Mucosa of descending colon (tissue), 3 donors: ENCODE results near the gene TLE4. TPM values are rescaled to one million over a fixed set of nuclear protein-coding genes. Genes with fewer than 3 reads are reported as not detected.

Experiments
- ATAC-seq: fragments of 200-7000 bp; cut with Tn5 transposase; one replicate; pipeline ENCODE4 v1.9.1; 2020; ENCODE audit warnings: mild to moderate bottlenecking, moderate library complexity
- DNase-seq, 3 donors: peaks; one replicate each; pipeline ENCODE4 v3.0.0-alpha.2; 2020
- H3K36me3 ChIP-seq: fragments of 200-600 bp; one replicate; pipeline ENCODE4 v1.8.0; 2021; ENCODE audit warnings: low read depth, mild to moderate bottlenecking
- H3K4me1 ChIP-seq: fragments of 200-600 bp; one replicate; pipeline ENCODE4 v1.8.0; 2021; ENCODE audit warnings: low read depth, mild to moderate bottlenecking
- H3K4me3 ChIP-seq: fragments of 200-600 bp; one replicate; pipeline ENCODE4 v1.8.0; 2021; ENCODE audit warnings: mild to moderate bottlenecking
- H3K9me3 ChIP-seq: fragments of 200-600 bp; one replicate; pipeline ENCODE4 v1.8.0; 2021; ENCODE audit warnings: mild to moderate bottlenecking
- intact Hi-C, 2 donors: fragments of 100-400 bp; cut with DNase I in 1 of 2; cut with micrococcal nuclease in 1 of 2; formaldehyde crosslinking; loops; one replicate each; pipeline versions ENCODE4 v1.11.0 to v1.11.1; 2022; cut with DNase I, micrococcal nuclease
- total RNA-seq, 3 donors: library from RNA; stranded (reverse); fragmentation: NEBNext Ultra II Directional in 2 of 3; extraction: Animal tissue kit (Norgen Biotek cat#: 25700) in 2 of 3; gene quantifications; one replicate each; pipeline versions ENCODE4 v1.2.1 to v1.2.4, GENCODE V29; 2021 to 2023
- TF ChIP-seq, protein P1 (sequence below): fragments of 200-600 bp; IDR thresholded peaks from one replicate; pipeline ENCODE4 v1.8.0; 2022; ENCODE audit warnings: antibody characterized with exemption, mild to moderate bottlenecking
- donor health status: DM: no; HTN: no; CAD: no; lungs with moderate emphysema.
- donor health status: DM: no; HTN: no; CAD: no.
- donor health status: DM: no; HTN: yes; CAD: no.

TLE4 gene
- total RNA-seq, 3 donors from 2014 or later = 23.9 to 38.4 (median 29.8) TPM

DNA sequence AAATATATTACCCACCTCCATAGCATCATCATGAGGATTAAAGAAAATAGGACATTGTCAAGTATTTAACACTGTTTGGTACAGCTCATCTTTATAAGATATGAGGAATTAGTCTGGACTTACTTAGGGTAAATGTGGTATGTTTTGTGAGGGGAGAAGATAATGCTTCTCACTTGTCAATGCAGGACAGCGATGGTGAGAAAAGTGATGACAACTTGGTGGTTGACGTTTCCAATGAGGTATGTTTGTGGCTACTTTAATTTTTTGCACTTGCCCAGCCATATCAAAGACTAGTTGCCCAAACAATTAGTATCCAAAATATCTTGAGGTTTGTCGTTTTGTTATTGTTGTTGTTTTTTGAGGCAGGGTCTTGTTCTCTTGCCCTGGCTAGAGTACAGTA is 133.9 kb downstream of the TLE4 start:
- Histone ChIP-seq H3K4me1 (no peaks in the 10 kb centered on the region), H3K4me3 (no peak overlapping the region), H3K9me3 (no peaks in the 10 kb centered on the region), H3K36me3 (no peaks in the 10 kb centered on the region)
- TF ChIP-seq, protein P1, sequence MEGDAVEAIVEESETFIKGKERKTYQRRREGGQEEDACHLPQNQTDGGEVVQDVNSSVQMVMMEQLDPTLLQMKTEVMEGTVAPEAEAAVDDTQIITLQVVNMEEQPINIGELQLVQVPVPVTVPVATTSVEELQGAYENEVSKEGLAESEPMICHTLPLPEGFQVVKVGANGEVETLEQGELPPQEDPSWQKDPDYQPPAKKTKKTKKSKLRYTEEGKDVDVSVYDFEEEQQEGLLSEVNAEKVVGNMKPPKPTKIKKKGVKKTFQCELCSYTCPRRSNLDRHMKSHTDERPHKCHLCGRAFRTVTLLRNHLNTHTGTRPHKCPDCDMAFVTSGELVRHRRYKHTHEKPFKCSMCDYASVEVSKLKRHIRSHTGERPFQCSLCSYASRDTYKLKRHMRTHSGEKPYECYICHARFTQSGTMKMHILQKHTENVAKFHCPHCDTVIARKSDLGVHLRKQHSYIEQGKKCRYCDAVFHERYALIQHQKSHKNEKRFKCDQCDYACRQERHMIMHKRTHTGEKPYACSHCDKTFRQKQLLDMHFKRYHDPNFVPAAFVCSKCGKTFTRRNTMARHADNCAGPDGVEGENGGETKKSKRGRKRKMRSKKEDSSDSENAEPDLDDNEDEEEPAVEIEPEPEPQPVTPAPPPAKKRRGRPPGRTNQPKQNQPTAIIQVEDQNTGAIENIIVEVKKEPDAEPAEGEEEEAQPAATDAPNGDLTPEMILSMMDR = no peak
- intact Hi-C loops = no loop called here
- DNase-seq (no peak), ATAC-seq (no peak)

DNA sequence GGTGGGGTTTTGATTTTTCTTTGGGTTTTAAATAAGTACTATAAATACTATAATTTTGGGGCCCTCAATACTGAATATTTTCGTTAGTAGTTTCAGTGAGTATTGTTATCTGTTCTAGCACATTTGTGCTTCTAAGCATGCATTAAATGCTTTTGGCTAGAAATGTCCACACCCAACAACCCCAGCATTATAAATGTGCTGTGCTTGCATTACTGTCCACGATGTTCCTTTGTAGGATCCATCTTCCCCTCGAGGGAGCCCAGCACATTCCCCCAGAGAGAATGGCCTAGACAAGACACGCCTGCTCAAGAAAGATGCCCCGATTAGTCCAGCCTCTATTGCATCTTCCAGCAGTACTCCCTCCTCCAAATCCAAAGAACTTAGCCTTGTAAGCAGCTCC is 134.7 kb downstream of the TLE4 start:
- Histone ChIP-seq H3K4me3 (no peak overlapping the region), H3K4me1 (no peaks in the 10 kb centered on the region), H3K36me3 (no peaks in the 10 kb centered on the region), H3K9me3 (no peaks in the 10 kb centered on the region)
- ATAC-seq (no peak), DNase-seq (no peak)
- intact Hi-C loops = no loop called here
- TF ChIP-seq, protein P1 = no peak

DNA sequence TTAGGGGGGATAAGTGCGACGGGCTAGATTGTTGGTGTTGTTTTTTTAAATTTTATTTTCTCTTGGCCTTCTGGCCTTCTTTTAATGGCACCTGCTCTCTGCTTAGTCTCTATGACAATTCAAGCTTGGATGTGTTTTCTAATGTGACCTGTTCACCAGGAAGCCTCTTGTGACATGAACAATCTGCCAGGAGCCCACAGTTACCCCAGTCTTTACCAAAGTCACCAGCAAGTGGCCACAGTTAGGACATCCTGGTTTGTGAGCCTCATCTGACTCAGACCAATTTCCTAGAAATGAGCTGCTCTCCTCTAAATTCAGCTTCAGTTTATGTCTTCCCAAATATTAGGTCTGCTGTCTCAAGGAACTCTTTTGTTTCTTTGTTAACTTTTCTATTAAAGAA is 135.8 kb downstream of the TLE4 start:
- intact Hi-C loops = no loop called here
- TF ChIP-seq, protein P1 = no peak
- DNase-seq (no peak), ATAC-seq (no peak)
- Histone ChIP-seq H3K9me3 (no peaks in the 10 kb centered on the region), H3K4me1 (no peaks in the 10 kb centered on the region), H3K36me3 (no peaks in the 10 kb centered on the region), H3K4me3 (no peak overlapping the region)

DNA sequence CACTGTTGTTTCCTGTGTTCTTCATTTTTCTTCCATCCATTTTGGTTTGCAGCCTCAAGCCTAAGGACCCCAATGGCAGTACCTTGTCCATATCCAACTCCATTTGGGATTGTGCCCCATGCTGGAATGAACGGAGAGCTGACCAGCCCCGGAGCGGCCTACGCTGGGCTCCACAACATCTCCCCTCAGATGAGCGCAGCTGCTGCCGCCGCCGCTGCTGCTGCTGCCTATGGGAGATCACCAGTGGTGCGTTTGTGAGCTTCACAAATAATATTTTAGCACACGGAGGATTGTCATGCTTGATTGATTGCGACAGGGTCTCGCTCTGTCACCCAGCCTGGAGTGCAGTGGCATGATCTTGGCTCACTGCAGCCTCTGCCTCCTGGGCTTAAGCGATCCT is 136.8 kb downstream of the TLE4 start:
- TF ChIP-seq, protein P1 = no peak
- intact Hi-C loops = no loop called here
- H3K36me3 ChIP-seq = no peaks in the 10 kb centered on the region

DNA sequence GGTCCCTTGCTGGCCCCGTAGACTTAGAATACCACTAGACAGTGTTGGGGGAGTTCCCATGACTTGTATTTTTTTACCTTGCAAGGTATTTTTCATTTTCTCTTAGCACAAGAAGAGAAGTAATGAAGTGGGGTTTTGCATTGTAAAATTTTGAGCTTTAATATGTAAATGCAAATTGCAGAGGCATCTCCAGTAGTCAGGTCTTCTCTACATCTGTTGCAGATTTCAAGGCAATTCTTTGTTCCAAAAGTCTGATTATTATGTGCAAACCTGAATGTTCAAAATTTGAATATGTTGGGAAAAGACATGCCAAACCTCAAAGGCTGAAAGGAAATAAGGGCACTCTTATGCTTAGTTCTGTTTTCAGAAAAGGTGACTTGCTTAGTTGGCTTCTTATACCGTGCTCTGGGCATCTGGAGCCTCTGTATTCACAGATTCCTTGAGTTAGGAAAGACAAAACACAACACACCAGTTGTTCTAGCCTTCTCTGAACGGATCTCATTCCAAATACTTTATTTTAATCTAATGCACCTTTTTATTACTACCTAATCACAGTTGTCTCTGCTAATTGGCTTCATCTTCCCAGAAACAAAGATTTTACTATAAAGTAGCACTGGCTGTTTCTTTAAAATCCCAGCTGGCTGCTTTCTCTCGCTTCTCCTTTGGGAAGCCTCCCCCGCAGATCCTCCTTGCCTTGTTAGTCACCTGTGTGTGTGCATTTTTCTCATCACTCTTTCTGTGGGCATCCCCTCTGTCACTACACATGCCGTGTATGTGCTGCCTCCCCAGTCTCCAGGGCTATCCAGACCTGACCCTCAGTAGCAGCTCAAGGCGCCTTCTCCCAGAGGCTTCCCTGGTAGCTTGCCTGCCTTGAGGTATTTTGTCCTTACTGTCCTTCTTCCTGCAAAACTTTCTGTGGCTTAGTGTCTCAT is 138.2 kb downstream of the TLE4 start:
- DNase-seq (no peak), ATAC-seq (no peak)
- TF ChIP-seq, protein P1 = no peak
- Histone ChIP-seq H3K9me3 (no peaks in the 10 kb centered on the region), H3K4me3 (no peak overlapping the region), H3K36me3 (no peaks in the 10 kb centered on the region), H3K4me1 (no peaks in the 10 kb centered on the region)
- intact Hi-C loops = no loop called here

More for the DNA sequence above, 136.8 kb downstream of the TLE4 start:
- Histone ChIP-seq H3K9me3 (no peaks in the 10 kb centered on the region), H3K4me1 (no peaks in the 10 kb centered on the region), H3K4me3 (no peak overlapping the region)
- ATAC-seq = no peak
- no peak for DNase-seq
